Activated CD4-positive, alpha-beta memory T cell treated with anti-CD3 and anti-CD28 coated beads for 36 hours (primary cell): ENCODE measurements around the gene FBN3. TPM values are rescaled to one million over a fixed set of nuclear protein-coding genes. Genes with fewer than 3 reads are reported as not detected.
"Not testable (repeated sequence)": the region's sequence is repeated elsewhere in the genome, so short reads cannot be mapped to it uniquely, and the experiment has no call there.

Experiments used
- CTCF ChIA-PET: fragments of 350-600 bp; sonication (Branson Sonifier 250); formaldehyde crosslinking; loops from one replicate; lab custom pipeline; 2021; ENCODE audit warnings: antibody characterized with exemption, inconsistent platforms; lab: Charles Lee
- POLR2A ChIA-PET: fragments of 350-600 bp; sonication (Branson Sonifier 250); formaldehyde crosslinking; loops from one replicate; lab custom pipeline; 2021; ENCODE audit warnings: antibody characterized with exemption; lab: Charles Lee
- DNase-seq: peaks from one replicate; pipeline ENCODE4 v3.0.0-alpha.2; 2020
- H3K27ac Mint-ChIP-seq: one replicate; pipeline ENCODE4 v1.8.0; 2021; ENCODE audit warnings: mixed read lengths
- H3K27me3 Mint-ChIP-seq: one replicate; pipeline ENCODE4 v1.8.0; 2021; ENCODE audit warnings: mixed read lengths
- H3K36me3 Mint-ChIP-seq: one replicate; pipeline ENCODE4 v1.8.0; 2021; ENCODE audit warnings: mixed read lengths
- H3K4me1 Mint-ChIP-seq: one replicate; pipeline ENCODE4 v1.8.0; 2021; ENCODE audit warnings: low read depth, mixed read lengths
- H3K4me3 Mint-ChIP-seq: one replicate; pipeline ENCODE4 v1.8.0; 2021; ENCODE audit warnings: mild to moderate bottlenecking, mixed read lengths
- H3K9me3 Mint-ChIP-seq: one replicate; pipeline ENCODE4 v1.8.0; 2021; ENCODE audit warnings: mixed read lengths
- intact Hi-C: fragments of 100-400 bp; cut with micrococcal nuclease; formaldehyde crosslinking; loops from one replicate; pipeline ENCODE4 v1.15.1; 2023
- total RNA-seq, 2 experiments: library from RNA; stranded (reverse); gene quantifications; one replicate each; pipeline ENCODE4 v1.2.3, GENCODE V29; 2021

Gene FBN3
- total RNA-seq, 2 experiments from 2014 or later = not detected

- no peaks in the 10 kb centered on the region for H3K9me3 Mint-ChIP-seq
- peaks cover 4% of the 10 kb centered on the region for H3K4me1 Mint-ChIP-seq
- no peak overlapping the region for H3K27ac Mint-ChIP-seq
- no peaks in the 10 kb centered on the region for H3K36me3 Mint-ChIP-seq
- intact Hi-C loops = no loop called here
- CTCF ChIA-PET = interaction anchor here (0.6 to 0.9 kb wide), 2 partner anchors 33 to 48 kb away, joined by 4 read pairs; partner anchors contain the start of gene CERS4
- no peak overlapping the region for H3K4me3 Mint-ChIP-seq
- POLR2A ChIA-PET = interaction anchor here (1.1 kb wide), 1 partner anchor 19 kb away, joined by 3 read pairs; no protein-coding TSS in a partner anchor
- peak; percentile 57 for DNase-seq
- peaks cover 6% of the 10 kb centered on the region for H3K27me3 Mint-ChIP-seq
These were observed 11.8 kb upstream of the FBN3 start for GRCh38 chr19:8161135-8161646.

- H3K9me3 Mint-ChIP-seq, DNase-seq, H3K27ac Mint-ChIP-seq, H3K4me3 Mint-ChIP-seq, H3K4me1 Mint-ChIP-seq, POLR2A ChIA-PET, H3K36me3 Mint-ChIP-seq: not testable (repeated sequence)
- H3K27me3 Mint-ChIP-seq = peaks cover 14% of the 10 kb centered on the region
- intact Hi-C loops = loop anchor here (2.0 to 5.0 kb wide), 2 partner anchors 35 to 108 kb away; no protein-coding TSS in a partner anchor
- CTCF ChIA-PET = interaction anchor here (1.0 to 1.3 kb wide), 6 partner anchors 8 to 96 kb away, joined by 3 to 29 read pairs (median 4); no protein-coding TSS in a partner anchor
These were observed 9.9 kb upstream of the FBN3 start for GRCh38 chr19:8159322-8159721.

GRCh38 chr19:8158411-8159074 is 9.2 kb upstream of the FBN3 start:
- POLR2A ChIA-PET = interaction anchor here (0.6 to 1.0 kb wide), 2 partner anchors 113 to 215 kb away, joined by 3 to 4 read pairs; partner anchors contain the start of gene TIMM44
- peaks cover 4% of the 10 kb centered on the region for H3K4me1 Mint-ChIP-seq
- no peak overlapping the region for H3K4me3 Mint-ChIP-seq
- no peaks in the 10 kb centered on the region for H3K9me3 Mint-ChIP-seq
- intact Hi-C loops = loop anchor here (1.0 to 5.0 kb wide), 3 partner anchors 36 to 109 kb away; no protein-coding TSS in a partner anchor
- DNase-seq = peak; percentile 40
- H3K27me3 Mint-ChIP-seq = peaks cover 17% of the 10 kb centered on the region
- CTCF ChIA-PET = interaction anchor here (0.6 to 1.3 kb wide), 17 partner anchors 9 to 144 kb away, joined by 3 to 29 read pairs (median 3); no protein-coding TSS in a partner anchor
- no peaks in the 10 kb centered on the region for H3K36me3 Mint-ChIP-seq
- no peak overlapping the region for H3K27ac Mint-ChIP-seq

DNA sequence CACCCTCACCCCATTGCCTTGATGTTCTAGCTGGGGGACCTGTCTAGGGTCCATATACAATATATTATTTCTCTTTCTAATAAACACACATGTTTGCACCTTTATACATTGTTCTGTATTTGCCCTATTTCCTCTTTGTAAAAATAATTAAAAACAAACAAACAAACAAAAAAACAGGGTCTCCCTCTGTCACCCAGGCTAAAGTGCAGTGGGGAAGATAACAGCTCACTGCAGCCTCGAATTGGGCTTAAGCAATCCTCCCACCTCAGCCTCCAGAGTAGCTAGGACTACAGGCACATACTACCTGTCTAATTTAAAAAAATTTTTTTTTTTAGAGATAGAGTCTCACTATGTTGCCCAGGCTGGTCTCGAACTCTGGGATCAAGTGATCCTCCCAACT is 5.9 kb upstream of the FBN3 start:
- Mint-ChIP-seq H3K36me3 (no peaks in the 10 kb centered on the region), H3K27ac (no peak overlapping the region), H3K4me1 (no peaks in the 10 kb centered on the region), H3K4me3 (no peak overlapping the region), H3K27me3 (peaks cover 32% of the 10 kb centered on the region), H3K9me3 (no peaks in the 10 kb centered on the region)
- POLR2A ChIA-PET = no interaction called here
- CTCF ChIA-PET = interaction anchor here (0.8 to 1.3 kb wide), 2 partner anchors 43 to 211 kb away, joined by 3 read pairs; partner anchors contain the start of gene TIMM44
- DNase-seq = no peak
- intact Hi-C loops = loop anchor here (5.0 kb wide), 1 partner anchor 112 kb away; no protein-coding TSS in a partner anchor

DNA sequence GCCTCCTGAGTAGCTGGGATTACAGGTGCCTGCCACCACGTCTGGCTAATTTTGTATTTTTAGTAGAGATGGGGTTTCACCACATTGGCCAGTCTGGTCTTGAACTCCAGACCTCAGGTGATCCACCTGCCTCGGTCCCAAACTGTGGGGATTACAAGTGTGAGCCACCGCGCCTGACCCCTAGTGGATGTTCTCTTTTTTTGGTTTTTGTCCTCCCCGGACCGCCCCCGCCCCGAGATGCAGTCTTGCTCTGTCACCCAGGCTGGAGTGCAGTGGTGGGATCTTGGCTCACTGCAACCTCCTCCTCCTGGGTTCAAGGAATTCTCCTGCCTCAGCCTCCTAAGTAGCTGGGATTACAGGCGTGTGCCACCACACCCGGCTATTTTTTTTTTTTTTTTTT is 4.6 kb upstream of the FBN3 start:
- H3K9me3 Mint-ChIP-seq, H3K36me3 Mint-ChIP-seq, H3K27ac Mint-ChIP-seq, POLR2A ChIA-PET, intact Hi-C loops, H3K4me3 Mint-ChIP-seq, H3K4me1 Mint-ChIP-seq: not testable (repeated sequence)
- peak; percentile 60 for DNase-seq
- CTCF ChIA-PET = interaction anchor here (0.6 to 1.3 kb wide), 2 partner anchors 15 to 44 kb away, joined by 3 read pairs; no protein-coding TSS in a partner anchor
- peaks cover 39% of the 10 kb centered on the region for H3K27me3 Mint-ChIP-seq

DNA sequence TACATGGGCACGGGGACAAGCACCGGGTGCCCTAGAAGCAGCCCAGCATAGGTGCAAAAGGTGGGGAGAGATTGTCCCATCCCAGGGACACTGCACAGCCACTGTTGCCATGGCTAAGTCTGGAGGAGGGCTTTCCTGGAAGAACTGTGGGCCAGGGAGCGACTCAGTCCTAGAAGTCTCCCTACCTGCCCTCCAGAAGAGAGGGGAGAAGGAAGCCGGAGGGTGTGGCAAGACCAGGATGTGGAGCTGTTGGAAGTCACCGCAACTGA is 2.3 kb upstream of the FBN3 start:
- no peak for DNase-seq
- Mint-ChIP-seq H3K9me3 (no peaks in the 10 kb centered on the region), H3K4me1 (peaks cover 4% of the 10 kb centered on the region), H3K36me3 (no peaks in the 10 kb centered on the region), H3K27ac (no peak overlapping the region), H3K4me3 (no peak overlapping the region), H3K27me3 (peaks cover 51% of the 10 kb centered on the region)
- intact Hi-C loops = no loop called here
- ChIA-PET CTCF (no interaction called here), POLR2A (no interaction called here)

GRCh38 chr19:8150998-8151766 is 1.8 kb upstream of the FBN3 start:
- Mint-ChIP-seq H3K4me1 (peaks cover 4% of the 10 kb centered on the region), H3K27me3 (peaks cover 55% of the 10 kb centered on the region), H3K27ac (no peak overlapping the region), H3K9me3 (no peaks in the 10 kb centered on the region), H3K36me3 (no peaks in the 10 kb centered on the region), H3K4me3 (no peak overlapping the region)
- no peak for DNase-seq
- ChIA-PET CTCF (no interaction called here), POLR2A (no interaction called here)
- intact Hi-C loops = no loop called here

DNA sequence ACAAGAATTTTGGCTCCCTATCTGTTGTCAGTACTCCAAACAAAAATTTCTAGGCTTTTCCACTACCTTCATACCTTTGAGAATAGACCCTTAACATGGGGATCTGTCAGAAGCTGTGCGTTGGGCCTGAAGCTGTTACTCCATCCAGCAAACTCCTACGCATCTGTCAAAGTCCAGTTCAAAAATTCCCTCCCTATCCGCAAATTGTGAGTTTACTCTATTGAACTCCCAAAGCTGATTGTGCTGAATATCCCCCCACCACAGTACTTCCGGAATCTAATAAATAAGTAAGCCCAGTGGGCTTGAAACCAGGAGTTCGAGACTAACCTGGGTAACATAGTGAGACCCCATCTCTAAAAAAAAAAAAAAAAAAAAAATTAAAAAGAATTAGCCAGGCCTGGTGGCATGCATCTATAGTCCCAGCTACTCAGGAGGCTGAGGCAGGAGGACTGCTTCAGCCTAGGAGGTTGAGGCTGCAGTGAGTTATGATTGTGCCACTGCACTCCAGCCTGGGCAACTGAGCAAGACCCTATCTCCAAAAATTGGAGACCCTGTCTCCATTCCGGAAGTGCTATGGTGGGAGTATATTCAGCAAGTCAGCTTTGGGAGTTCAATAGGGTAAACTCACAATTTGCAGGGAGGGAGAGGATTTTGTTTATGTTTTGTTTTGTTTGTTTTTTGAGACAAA is 930 bp upstream of the FBN3 start:
- CTCF ChIA-PET = interaction anchor here (1.4 kb wide), 1 partner anchor 180 kb away, joined by 3 read pairs; no protein-coding TSS in a partner anchor
- intact Hi-C loops = no loop called here
- no peaks in the 10 kb centered on the region for H3K9me3 Mint-ChIP-seq
- H3K36me3 Mint-ChIP-seq = no peaks in the 10 kb centered on the region
- no peak overlapping the region for H3K27ac Mint-ChIP-seq
- no peak for DNase-seq
- peaks cover 4% of the 10 kb centered on the region for H3K4me1 Mint-ChIP-seq
- POLR2A ChIA-PET = interaction anchor here (0.9 kb wide), 1 partner anchor 59 kb away, joined by 3 read pairs; the partner anchor contains the start of gene CERS4
- no peak overlapping the region for H3K4me3 Mint-ChIP-seq
- H3K27me3 Mint-ChIP-seq = peaks cover 55% of the 10 kb centered on the region

DNA sequence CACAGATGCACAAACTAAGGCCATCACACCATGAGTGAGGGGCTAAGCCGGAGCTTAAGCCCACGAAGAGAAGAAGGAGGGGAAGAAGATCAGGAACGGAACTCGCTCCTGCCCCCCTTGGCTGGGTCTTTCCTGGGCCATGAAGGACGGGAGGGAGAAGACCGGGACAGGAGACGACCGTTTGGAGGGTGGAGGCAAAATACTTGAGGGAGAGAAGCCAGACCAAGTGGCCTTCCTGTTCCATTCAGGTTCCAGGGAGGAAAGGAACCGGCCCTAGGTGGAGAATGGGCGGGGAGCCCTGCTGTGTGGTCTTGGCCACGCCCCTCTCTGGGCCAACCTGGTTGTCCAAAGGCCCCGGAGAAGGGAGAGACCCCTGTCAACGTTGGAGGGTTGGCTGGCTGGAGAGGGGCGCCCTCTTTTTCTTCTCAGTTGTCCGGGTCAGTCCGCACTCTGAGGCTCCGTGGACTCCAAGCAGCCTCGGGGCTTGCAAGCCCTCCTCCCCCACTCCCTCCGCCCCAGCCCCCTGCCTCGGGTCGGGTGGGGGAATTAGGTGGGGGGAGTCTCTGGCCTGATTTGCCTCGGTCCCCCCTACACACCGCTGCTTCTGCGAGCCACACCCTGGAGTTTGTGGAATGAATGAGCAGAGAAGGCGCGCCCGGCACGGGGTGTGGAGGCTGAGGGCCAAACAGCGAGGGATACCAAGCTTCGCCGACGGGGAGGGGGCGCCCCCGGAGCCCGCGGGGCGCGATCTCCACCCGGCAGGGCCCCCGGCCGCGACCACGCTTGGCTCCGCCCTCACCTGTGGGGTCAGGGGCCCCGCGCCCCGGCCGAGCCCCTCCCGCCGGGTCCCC is 757 bp downstream of the FBN3 start:
- ChIA-PET CTCF (interaction anchor here (1.4 kb wide), 1 partner anchor 178 kb away, joined by 3 read pairs; no protein-coding TSS in a partner anchor), POLR2A (no interaction called here)
- H3K9me3 Mint-ChIP-seq = no peaks in the 10 kb centered on the region
- no peaks in the 10 kb centered on the region for H3K36me3 Mint-ChIP-seq
- H3K4me3 Mint-ChIP-seq = no peak overlapping the region
- no peak overlapping the region for H3K27ac Mint-ChIP-seq
- H3K4me1 Mint-ChIP-seq = peaks cover 4% of the 10 kb centered on the region
- no peak for DNase-seq
- peaks cover 45% of the 10 kb centered on the region for H3K27me3 Mint-ChIP-seq
- intact Hi-C loops = no loop called here

- Mint-ChIP-seq H3K27ac (no peak overlapping the region), H3K4me3 (no peak overlapping the region)
- CTCF ChIA-PET = no interaction called here
These were observed 1.3 kb downstream of the FBN3 start for GRCh38 chr19:8148088-8148409.

GRCh38 chr19:8147582-8147978 is 1.8 kb downstream of the FBN3 start:
- DNase-seq = no peak
- ChIA-PET CTCF (no interaction called here), POLR2A (no interaction called here)
- Mint-ChIP-seq H3K36me3 (no peaks in the 10 kb centered on the region), H3K9me3 (no peaks in the 10 kb centered on the region), H3K4me3 (no peak overlapping the region), H3K27ac (no peak overlapping the region), H3K27me3 (peaks cover 44% of the 10 kb centered on the region), H3K4me1 (peaks cover 4% of the 10 kb centered on the region)
- intact Hi-C loops = no loop called here

More at GRCh38 chr19:8148088-8148409, 1.3 kb downstream of the FBN3 start:
- intact Hi-C loops = no loop called here
- no peak for DNase-seq
- Mint-ChIP-seq H3K4me1 (peaks cover 4% of the 10 kb centered on the region), H3K27me3 (peaks cover 44% of the 10 kb centered on the region), H3K36me3 (no peaks in the 10 kb centered on the region), H3K9me3 (no peaks in the 10 kb centered on the region)
- POLR2A ChIA-PET = no interaction called here
